Lower leg skin (tissue), 4 donors: ENCODE measurements around the gene PCDHA8. TPM values are rescaled to one million over a fixed set of nuclear protein-coding genes. Genes with fewer than 3 reads are reported as not detected.
"Not testable (repeated sequence)": the region's sequence is repeated elsewhere in the genome, so short reads cannot be mapped to it uniquely, and the experiment has no call there.

Experiments used
- DNase-seq, 2 donors: peaks; one replicate each; pipeline ENCODE4 v3.0.0-alpha.2; 2019; ENCODE audit warnings: low spot score in 2 of 2
- H3K4me3 ChIP-seq: fragments of 200-600 bp; sonication (generic); 2 replicates; pipeline ENCODE4 v1.5.1; 2017; ENCODE audit warnings: mild to moderate bottlenecking, low read depth; ENCODE audit not compliant: poor library complexity, severe bottlenecking
- POLR2A ChIP-seq, 2 donors: fragments of 450-650 bp; IDR thresholded peaks; one replicate each; pipeline ENCODE4 v1.6.1; 2016 to 2017; ENCODE audit warnings: antibody characterized with exemption in 2 of 2, mild to moderate bottlenecking in 1 of 2, moderate library complexity in 1 of 2
- WGBS, 2 donors: methylation state at CpG; one replicate each; pipeline ENCODE4 v1.1.5; 2018; 5-methylcytosine and 5-hydroxymethylcytosine counted together
- intact Hi-C: fragments of 100-400 bp; cut with DNase I; formaldehyde crosslinking; loops from one replicate; pipeline ENCODE4 v1.15.0; 2023; ENCODE audit warnings: low total_unique reads
- total RNA-seq, 4 donors: library from RNA; depleted of rRNA; stranded (reverse); fragments of >200 nt; gene quantifications; one replicate each; pipeline ENCODE4 v1.1.0, GENCODE V29; 2016
- TF ChIP-seq, protein P1 (sequence below), 3 donors: fragments of 450-650 bp; IDR thresholded peaks; one replicate each; pipeline ENCODE4 v1.5.1; 2016; ENCODE audit warnings: antibody characterized with exemption in 3 of 3, mild to moderate bottlenecking in 3 of 3, moderate library complexity in 2 of 3

PCDHA8 gene, protein sequence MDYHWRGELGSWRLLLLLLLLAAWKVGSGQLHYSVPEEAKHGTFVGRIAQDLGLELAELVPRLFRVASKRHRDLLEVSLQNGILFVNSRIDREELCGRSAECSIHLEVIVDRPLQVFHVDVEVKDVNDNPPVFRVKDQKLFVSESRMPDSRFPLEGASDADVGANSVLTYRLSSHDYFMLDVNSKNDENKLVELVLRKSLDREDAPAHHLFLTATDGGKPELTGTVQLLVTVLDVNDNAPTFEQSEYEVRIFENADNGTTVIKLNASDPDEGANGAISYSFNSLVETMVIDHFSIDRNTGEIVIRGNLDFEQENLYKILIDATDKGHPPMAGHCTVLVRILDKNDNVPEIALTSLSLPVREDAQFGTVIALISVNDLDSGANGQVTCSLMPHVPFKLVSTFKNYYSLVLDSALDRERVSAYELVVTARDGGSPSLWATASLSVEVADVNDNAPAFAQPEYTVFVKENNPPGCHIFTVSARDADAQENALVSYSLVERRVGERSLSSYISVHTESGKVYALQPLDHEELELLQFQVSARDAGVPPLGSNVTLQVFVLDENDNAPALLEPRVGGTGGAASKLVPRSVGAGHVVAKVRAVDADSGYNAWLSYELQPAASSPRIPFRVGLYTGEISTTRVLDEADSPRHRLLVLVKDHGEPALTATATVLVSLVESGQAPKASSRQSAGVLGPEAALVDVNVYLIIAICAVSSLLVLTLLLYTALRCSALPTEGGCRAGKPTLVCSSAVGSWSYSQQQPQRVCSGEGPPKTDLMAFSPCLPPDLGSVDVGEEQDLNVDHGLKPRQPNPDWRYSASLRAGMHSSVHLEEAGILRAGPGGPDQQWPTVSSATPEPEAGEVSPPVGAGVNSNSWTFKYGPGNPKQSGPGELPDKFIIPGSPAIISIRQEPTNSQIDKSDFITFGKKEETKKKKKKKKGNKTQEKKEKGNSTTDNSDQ
- under 1 TPM in 1 of 4 donors, not detected in 3; 0.22 TPM for total RNA-seq

- TF ChIP-seq, protein P1, sequence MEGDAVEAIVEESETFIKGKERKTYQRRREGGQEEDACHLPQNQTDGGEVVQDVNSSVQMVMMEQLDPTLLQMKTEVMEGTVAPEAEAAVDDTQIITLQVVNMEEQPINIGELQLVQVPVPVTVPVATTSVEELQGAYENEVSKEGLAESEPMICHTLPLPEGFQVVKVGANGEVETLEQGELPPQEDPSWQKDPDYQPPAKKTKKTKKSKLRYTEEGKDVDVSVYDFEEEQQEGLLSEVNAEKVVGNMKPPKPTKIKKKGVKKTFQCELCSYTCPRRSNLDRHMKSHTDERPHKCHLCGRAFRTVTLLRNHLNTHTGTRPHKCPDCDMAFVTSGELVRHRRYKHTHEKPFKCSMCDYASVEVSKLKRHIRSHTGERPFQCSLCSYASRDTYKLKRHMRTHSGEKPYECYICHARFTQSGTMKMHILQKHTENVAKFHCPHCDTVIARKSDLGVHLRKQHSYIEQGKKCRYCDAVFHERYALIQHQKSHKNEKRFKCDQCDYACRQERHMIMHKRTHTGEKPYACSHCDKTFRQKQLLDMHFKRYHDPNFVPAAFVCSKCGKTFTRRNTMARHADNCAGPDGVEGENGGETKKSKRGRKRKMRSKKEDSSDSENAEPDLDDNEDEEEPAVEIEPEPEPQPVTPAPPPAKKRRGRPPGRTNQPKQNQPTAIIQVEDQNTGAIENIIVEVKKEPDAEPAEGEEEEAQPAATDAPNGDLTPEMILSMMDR (IDR thresholded peaks at IDR 0.05) = no peak
- no peak for TF ChIP-seq POLR2A (IDR thresholded peaks at IDR 0.05)
- intact Hi-C loops = no loop called here
- no peak within 1 kb of the TSS for H3K4me3 ChIP-seq
- no peak for DNase-seq
- 25 to 29% methylated on average over 46 to 47 of the region's 47 CpGs for WGBS, 2 donors
These were observed at the start of gene PCDHA8 for GRCh38 chr5:140840978-140841962. PCDHA8 (plus strand) TSS chr5:140841187; CDS start chr5:140841322, 135 bp downstream.

DNA sequence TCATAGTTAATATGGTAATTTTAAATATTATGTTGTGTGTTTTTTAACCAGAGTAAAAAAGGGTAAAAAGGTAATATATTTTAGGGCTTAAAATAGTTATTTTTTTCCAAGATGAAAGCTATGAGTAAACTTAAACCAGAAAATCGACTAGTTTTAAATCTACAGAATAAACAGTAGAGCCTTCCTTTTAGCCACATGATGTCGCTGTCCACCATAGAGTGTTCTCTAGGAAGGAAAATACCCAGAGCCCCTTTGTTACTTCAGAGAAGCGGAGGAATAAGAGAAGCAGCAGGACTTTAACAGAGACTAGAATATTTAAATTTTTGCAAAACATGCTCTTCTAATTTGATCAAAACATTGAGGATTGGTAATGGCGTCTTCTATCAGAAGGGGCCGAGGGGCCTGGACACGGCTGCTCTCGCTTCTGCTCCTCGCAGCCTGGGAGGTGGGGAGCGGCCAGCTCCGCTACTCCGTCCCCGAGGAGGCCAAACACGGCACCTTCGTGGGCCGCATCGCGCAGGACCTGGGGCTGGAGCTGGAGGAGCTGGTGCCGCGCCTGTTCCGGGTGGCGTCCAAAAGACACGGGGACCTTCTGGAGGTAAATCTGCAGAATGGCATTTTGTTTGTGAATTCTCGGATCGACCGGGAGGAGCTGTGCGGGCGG lies 46.3 kb upstream of the PCDHA8 start, which contains the start of gene PCDHA2:
PCDHA2 (plus strand) TSS at position 258 of the 664 bp plus-strand sequence.
- no peak for TF ChIP-seq POLR2A (IDR thresholded peaks at IDR 0.05)
- TF ChIP-seq, protein P1 (IDR thresholded peaks at IDR 0.05) = no peak
- WGBS, 2 donors = 25 to 27% methylated on average over 27 of the region's 27 CpGs
- DNase-seq = no peak
- no peak within 1 kb of the TSS for H3K4me3 ChIP-seq
- intact Hi-C loops = no loop called here

DNA sequence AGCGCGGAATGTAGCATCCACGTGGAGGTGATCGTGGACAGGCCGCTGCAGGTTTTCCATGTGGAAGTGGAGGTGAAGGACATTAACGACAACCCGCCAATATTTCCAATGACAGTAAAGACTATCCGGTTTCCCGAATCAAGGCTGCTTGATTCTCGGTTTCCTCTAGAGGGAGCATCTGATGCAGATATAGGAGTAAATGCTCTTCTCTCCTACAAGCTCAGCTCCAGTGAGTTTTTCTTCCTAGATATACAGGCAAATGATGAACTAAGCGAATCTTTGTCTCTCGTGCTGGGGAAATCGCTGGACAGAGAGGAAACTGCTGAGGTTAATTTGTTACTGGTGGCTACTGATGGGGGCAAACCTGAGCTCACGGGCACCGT lies 45.7 kb upstream of the PCDHA8 start:
- H3K4me3 ChIP-seq = no peak overlapping the region
- no peak for DNase-seq
- TF ChIP-seq POLR2A (IDR thresholded peaks at IDR 0.05) = no peak
- TF ChIP-seq, protein P1 (IDR thresholded peaks at IDR 0.05) = no peak
- 21 to 22% methylated on average over 15 of the region's 15 CpGs for WGBS, 2 donors
- intact Hi-C loops = no loop called here

GRCh38 chr5:140796072-140796717 lies 44.8 kb upstream of the PCDHA8 start:
- DNase-seq, H3K4me3 ChIP-seq, intact Hi-C loops: not testable (repeated sequence)
- WGBS, 2 donors = 53 to 68% methylated on average over 71 of the region's 72 CpGs

DNA sequence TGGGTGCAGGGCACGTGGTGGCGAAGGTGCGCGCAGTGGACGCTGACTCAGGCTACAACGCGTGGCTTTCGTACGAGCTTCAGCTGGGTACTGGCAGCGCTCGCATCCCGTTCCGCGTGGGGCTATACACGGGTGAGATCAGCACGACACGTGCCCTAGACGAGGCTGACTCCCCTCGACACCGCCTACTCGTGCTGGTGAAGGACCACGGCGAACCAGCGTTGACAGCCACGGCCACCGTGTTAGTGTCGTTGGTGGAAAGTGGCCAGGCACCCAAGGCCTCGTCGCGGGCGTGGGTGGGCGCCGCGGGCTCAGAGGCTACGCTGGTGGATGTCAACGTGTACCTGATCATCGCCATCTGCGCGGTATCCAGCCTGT lies 44.3 kb upstream of the PCDHA8 start:
- intact Hi-C loops = no loop called here
- H3K4me3 ChIP-seq = no peak overlapping the region
- no peak for DNase-seq
- 65 to 68% methylated on average over 30 to 35 of the region's 39 CpGs for WGBS, 2 donors
- TF ChIP-seq, protein P1 (IDR thresholded peaks at IDR 0.05) = no peak
- TF ChIP-seq POLR2A (IDR thresholded peaks at IDR 0.05) = no peak
